SU-DHL-6 (cell line): ENCODE measurements around the gene DMBX1.

ENCODE experiments used
- H2AFZ ChIP-seq: fragments of 200-600 bp; sonication (generic); 2 replicates; pipeline ENCODE4 v1.6.1; 2014; ENCODE audit warnings: low read depth, mild to moderate bottlenecking, moderate library complexity, mixed read lengths, antibody characterized with exemption, low read length; ENCODE audit not compliant: severe bottlenecking
- H3F3A ChIP-seq: fragments of 200-600 bp; shearing (Covaris generic); 2 replicates; pipeline ENCODE4 v1.6.0; 2016; ENCODE audit warnings: antibody characterized with exemption, mild to moderate bottlenecking; ENCODE audit not compliant: insufficient read depth
- H3K27ac ChIP-seq: fragments of 200-600 bp; sonication (generic); 2 replicates; pipeline ENCODE4 v1.5.1; 2016; ENCODE audit warnings: low read depth, mild to moderate bottlenecking, low read length, moderate library complexity, mixed read lengths
- H3K27me3 ChIP-seq: fragments of 200-600 bp; sonication (generic), shearing (Covaris generic); 2 replicates; pipeline ENCODE4 v1.6.0; 2014; ENCODE audit warnings: mild to moderate bottlenecking, low read length
- H3K36me3 ChIP-seq: fragments of 200-600 bp; sonication (generic); 2 replicates; pipeline ENCODE4 v1.6.1; 2014; ENCODE audit warnings: mild to moderate bottlenecking, low read length, mixed read lengths
- H3K4me2 ChIP-seq: fragments of 300-600, 200-600 bp; shearing (Covaris generic), sonication (generic); 2 replicates; pipeline ENCODE4 v1.6.0; 2014; ENCODE audit warnings: low read length, low read depth, mild to moderate bottlenecking; ENCODE audit not compliant: poor library complexity, severe bottlenecking
- H3K4me3 ChIP-seq: fragments of 200-600 bp; sonication (generic); 2 replicates; pipeline ENCODE4 v1.5.1; 2014; ENCODE audit warnings: antibody characterized with exemption, low read length, mild to moderate bottlenecking, mixed read lengths; ENCODE audit not compliant: insufficient read depth, poor library complexity, severe bottlenecking
- H3K79me2 ChIP-seq: fragments of 200-600 bp; sonication (generic); 2 replicates; pipeline ENCODE4 v1.6.1; 2014; ENCODE audit warnings: mild to moderate bottlenecking, low read length, moderate library complexity; ENCODE audit not compliant: insufficient read depth
- H3K9ac ChIP-seq: fragments of 200-600 bp; sonication (generic); 2 replicates; pipeline ENCODE4 v1.7.0; 2014; ENCODE audit warnings: mild to moderate bottlenecking, low read length
- H3K9me2 ChIP-seq: fragments of 200-600 bp; sonication (generic); replicated peaks from 2 replicates; pipeline ENCODE4 v1.6.1; 2014; ENCODE audit warnings: low read length; ENCODE audit not compliant: insufficient read depth
- H3K9me3 ChIP-seq: fragments of 200-600 bp; sonication (generic); 2 replicates; pipeline ENCODE4 v1.6.1; 2014; ENCODE audit warnings: low read length, mixed read lengths; ENCODE audit not compliant: insufficient read depth
- H4K20me1 ChIP-seq: fragments of 200-600 bp; sonication (generic); 2 replicates; pipeline ENCODE4 v1.6.1; 2014; ENCODE audit warnings: low read depth, mild to moderate bottlenecking, antibody characterized with exemption, low read length, moderate library complexity, mixed read lengths
- CTCF ChIP-seq: fragments of 200-600 bp; sonication (generic); IDR thresholded peaks from one replicate; pipeline ENCODE4 v1.5.1; 2017; ENCODE audit warnings: antibody characterized with exemption, mild to moderate bottlenecking, low read length, moderate library complexity; ENCODE audit not compliant: insufficient read depth, poor library complexity, severe bottlenecking
- EZH2phosphoT487 ChIP-seq: fragments of 200-600 bp; sonication (generic), shearing (Covaris generic); conservative IDR thresholded peaks from 2 replicates; pipeline ENCODE4 v1.6.1; 2018; ENCODE audit warnings: mild to moderate bottlenecking, antibody characterized with exemption, low read length, moderate library complexity, mixed read lengths

The DMBX1 gene

GRCh38 chr1:46538147-46538546 lies 48.5 kb downstream of the DMBX1 start:
- Histone ChIP-seq H3F3A (no peaks in the 10 kb centered on the region), H3K9ac (no peak overlapping the region), H3K27me3 (no peaks in the 10 kb centered on the region), H3K27ac (no peak overlapping the region), H2AFZ (no peak overlapping the region), H3K4me3 (no peak overlapping the region), H4K20me1 (no peaks in the 10 kb centered on the region), H3K9me2 (no peaks in the 10 kb centered on the region), H3K79me2 (no peaks in the 10 kb centered on the region), H3K9me3 (no peaks in the 10 kb centered on the region), H3K4me2 (no peak overlapping the region), H3K36me3 (no peaks in the 10 kb centered on the region)
- TF ChIP-seq EZH2phosphoT487, result no peak
- no peak for TF ChIP-seq CTCF
